ENCODE measurements around the gene TTLL11. TPM values are rescaled to one million over a fixed set of nuclear protein-coding genes. Genes with fewer than 3 reads are reported as not detected.

Gene TTLL11
- total and polyA plus RNA-seq, 2 experiments from 2014 or later = 5.1 to 6.3 TPM

- Histone ChIP-seq H2AFZ (no peak overlapping the region), H3K9ac (no peak overlapping the region), H3K36me3 (ENCODE audit: low read depth) (no peaks in the 10 kb centered on the region), H3K4me2 (ENCODE audit: unreplicated experiment) (no peak overlapping the region), H3K79me2 (ENCODE audit: insufficient read depth) (no peaks in the 10 kb centered on the region; the same call in 1 of the 2 replicates), H3K27me3 (replicated peaks; ENCODE audit: insufficient read depth) (no peaks in the 10 kb centered on the region), H3K9me2 (ENCODE audit: insufficient read depth) (no peaks in the 10 kb centered on the region), H4K20me1 (ENCODE audit: insufficient read depth) (no peaks in the 10 kb centered on the region; the same call in 1 of the 2 replicates), H3F3A (ENCODE audit: insufficient read depth) (no peaks in the 10 kb centered on the region), H3K4me3 (no peak overlapping the region), H3K9me3 (ENCODE audit: low read depth) (no peaks in the 10 kb centered on the region), H3K27ac (no peak overlapping the region), H3K4me1 (ENCODE audit: insufficient read depth) (no peaks in the 10 kb centered on the region)
- in situ Hi-C loops (cut with MboI) = no loop called here
- TF ChIP-seq EZH2phosphoT487 (IDR thresholded peaks at IDR 0.05; ENCODE audit: insufficient read depth, low read depth) = no peak
- TF ChIP-seq EZH2 (IDR thresholded peaks at IDR 0.05; ENCODE audit: insufficient read depth, poor library complexity, severe bottlenecking) = no peak
- no peak for DNase-seq
- WGBS, 2 experiments (ENCODE audit: low coverage in 1 of 2, low lambda C conversion rate in 2 of 2, missing lambda C conversion rate in 2 of 2) = 91% methylated on average over 4 of the region's 4 CpGs
Measured at GRCh38 chr9:121991307-121991661, 101.8 kb downstream of the TTLL11 start.

- Histone ChIP-seq H3K27me3 (replicated peaks; ENCODE audit: insufficient read depth) (no peaks in the 10 kb centered on the region), H3K4me2 (ENCODE audit: unreplicated experiment) (no peak overlapping the region), H3K79me2 (ENCODE audit: insufficient read depth) (no peaks in the 10 kb centered on the region), H3F3A (ENCODE audit: insufficient read depth) (peaks cover 2% of the 10 kb centered on the region), H3K36me3 (ENCODE audit: low read depth) (no peaks in the 10 kb centered on the region), H3K9ac (no peak overlapping the region), H3K9me2 (ENCODE audit: insufficient read depth) (no peaks in the 10 kb centered on the region), H4K20me1 (ENCODE audit: insufficient read depth) (no peaks in the 10 kb centered on the region; the same call in 1 of the 2 replicates), H2AFZ (no peak overlapping the region), H3K4me3 (no peak overlapping the region), H3K27ac (no peak overlapping the region), H3K4me1 (ENCODE audit: insufficient read depth) (peaks cover 5% of the 10 kb centered on the region; the same call in 1 of the 2 replicates), H3K9me3 (ENCODE audit: low read depth) (no peaks in the 10 kb centered on the region)
- no peak for DNase-seq
- in situ Hi-C loops (cut with MboI) = no loop called here
- TF ChIP-seq EZH2 (IDR thresholded peaks at IDR 0.05; ENCODE audit: insufficient read depth, poor library complexity, severe bottlenecking) (no peak), EZH2phosphoT487 (IDR thresholded peaks at IDR 0.05; ENCODE audit: insufficient read depth, low read depth) (no peak)
- 88% methylated on average over 9 of the region's 9 CpGs for WGBS, 2 experiments (ENCODE audit: low coverage in 1 of 2, low lambda C conversion rate in 2 of 2, missing lambda C conversion rate in 2 of 2)
Measured at GRCh38 chr9:121990600-121991306, 102.4 kb downstream of the TTLL11 start.

GRCh38 chr9:121989010-121989409 lies 104.1 kb downstream of the TTLL11 start:
- Histone ChIP-seq H3K9me3 (ENCODE audit: low read depth) (no peaks in the 10 kb centered on the region), H4K20me1 (ENCODE audit: insufficient read depth) (no peaks in the 10 kb centered on the region; the same call in 1 of the 2 replicates), H3K4me3 (no peak overlapping the region), H3F3A (ENCODE audit: insufficient read depth) (peaks cover 14% of the 10 kb centered on the region), H3K27ac (no peak overlapping the region), H3K27me3 (replicated peaks; ENCODE audit: insufficient read depth) (no peaks in the 10 kb centered on the region), H2AFZ (no peak overlapping the region), H3K36me3 (ENCODE audit: low read depth) (no peaks in the 10 kb centered on the region), H3K79me2 (ENCODE audit: insufficient read depth) (no peaks in the 10 kb centered on the region), H3K9me2 (ENCODE audit: insufficient read depth) (no peaks in the 10 kb centered on the region), H3K9ac (no peak overlapping the region), H3K4me1 (ENCODE audit: insufficient read depth) (peaks cover 22% of the 10 kb centered on the region), H3K4me2 (ENCODE audit: unreplicated experiment) (no peak overlapping the region)
- 69 to 79% methylated on average over 13 of the region's 13 CpGs for WGBS, 2 experiments (ENCODE audit: low coverage in 1 of 2, low lambda C conversion rate in 2 of 2, missing lambda C conversion rate in 2 of 2)
- TF ChIP-seq EZH2 (IDR thresholded peaks at IDR 0.05; ENCODE audit: insufficient read depth, poor library complexity, severe bottlenecking) (no peak), EZH2phosphoT487 (IDR thresholded peaks at IDR 0.05; ENCODE audit: insufficient read depth, low read depth) (no peak)
- in situ Hi-C loops (cut with MboI) = loop anchor here (5.0 kb wide), 1 partner anchor 437 kb away; no protein-coding TSS in a partner anchor
- DNase-seq = no peak

GRCh38 chr9:121987314-121987713 lies 105.8 kb downstream of the TTLL11 start:
- no peak overlapping the region for H2AFZ ChIP-seq
- H3K79me2 ChIP-seq (ENCODE audit: insufficient read depth) = no peaks in the 10 kb centered on the region
- H3K36me3 ChIP-seq (ENCODE audit: low read depth) = no peaks in the 10 kb centered on the region
- TF ChIP-seq EZH2phosphoT487 (IDR thresholded peaks at IDR 0.05; ENCODE audit: insufficient read depth, low read depth) (no peak), EZH2 (IDR thresholded peaks at IDR 0.05; ENCODE audit: insufficient read depth, poor library complexity, severe bottlenecking) (no peak)
- DNase-seq = peak; percentile 31
- H3K9ac ChIP-seq = no peak overlapping the region
- H3K9me3 ChIP-seq (ENCODE audit: low read depth) = no peaks in the 10 kb centered on the region
- H3K4me1 ChIP-seq (ENCODE audit: insufficient read depth) = peaks cover 24% of the 10 kb centered on the region
- no peaks in the 10 kb centered on the region for H4K20me1 ChIP-seq (ENCODE audit: insufficient read depth)
- peaks cover 22% of the 10 kb centered on the region for H3F3A ChIP-seq (ENCODE audit: insufficient read depth)
- H3K4me2 ChIP-seq (ENCODE audit: unreplicated experiment) = no peak overlapping the region
- H3K27me3 ChIP-seq (replicated peaks; ENCODE audit: insufficient read depth) = no peaks in the 10 kb centered on the region
- WGBS, 2 experiments (ENCODE audit: low coverage in 1 of 2, low lambda C conversion rate in 2 of 2, missing lambda C conversion rate in 2 of 2) = 73 to 83% methylated on average over 7 of the region's 7 CpGs
- in situ Hi-C loops (cut with MboI) = loop anchor here (5.0 kb wide), 1 partner anchor 435 kb away; no protein-coding TSS in a partner anchor
- H3K4me3 ChIP-seq = no peak overlapping the region
- H3K9me2 ChIP-seq (ENCODE audit: insufficient read depth) = no peaks in the 10 kb centered on the region
- no peak overlapping the region for H3K27ac ChIP-seq
